Tongue (tissue), 2 donors: Measurements from ENCODE around the gene CAPZB. TPM values are rescaled to one million over a fixed set of nuclear protein-coding genes. Genes with fewer than 3 reads are reported as not detected.

ENCODE experiments used
- DNase-seq: peaks from one replicate; pipeline ENCODE4 v3.0.0-alpha.2; 2015
- total RNA-seq: library from RNA; depleted of rRNA; stranded (reverse); fragments of >200 nt; gene quantifications from one replicate; pipeline ENCODE4 v1.2.3, GENCODE V29; 2014

The CAPZB gene
- total RNA-seq, 1 donor from 2014 or later, result 140 TPM

- no peak for DNase-seq
Observed at GRCh38 chr1:19345391-19345790, 139.9 kb downstream of the CAPZB start.

GRCh38 chr1:19344831-19345230 lies 140.5 kb downstream of the CAPZB start:
- DNase-seq, result no peak

- DNase-seq, result peak; percentile 59
Observed at GRCh38 chr1:19344372-19344810, 140.9 kb downstream of the CAPZB start.

- no peak for DNase-seq
Observed at GRCh38 chr1:19343617-19344350, 141.6 kb downstream of the CAPZB start.

- no peak for DNase-seq
Observed at GRCh38 chr1:19342894-19343616, 142.3 kb downstream of the CAPZB start.

- DNase-seq, result no peak
Observed at GRCh38 chr1:19342062-19342750, 143.1 kb downstream of the CAPZB start.

GRCh38 chr1:19341201-19342061 lies 143.9 kb downstream of the CAPZB start:
- peak; percentile 74 for DNase-seq

GRCh38 chr1:19340387-19340937 lies 144.9 kb downstream of the CAPZB start:
- no peak for DNase-seq

- no peak for DNase-seq
Observed at GRCh38 chr1:19339214-19339861, 146.0 kb downstream of the CAPZB start.

GRCh38 chr1:19338323-19338762 lies 147.0 kb downstream of the CAPZB start:
- DNase-seq, result peak; percentile 56

- no peak for DNase-seq
Observed at GRCh38 chr1:19337289-19337688, 148.1 kb downstream of the CAPZB start.

GRCh38 chr1:19336543-19336942 lies 148.8 kb downstream of the CAPZB start:
- DNase-seq, result no peak

GRCh38 chr1:19333587-19334354 lies 151.6 kb downstream of the CAPZB start:
- no peak for DNase-seq

GRCh38 chr1:19332832-19333231 lies 152.5 kb downstream of the CAPZB start:
- DNase-seq, result no peak

GRCh38 chr1:19331262-19331878 lies 154.0 kb downstream of the CAPZB start:
- no peak for DNase-seq

- no peak for DNase-seq
Observed at GRCh38 chr1:19330449-19331135, 154.7 kb downstream of the CAPZB start.

- DNase-seq, result no peak
Observed at GRCh38 chr1:19329611-19330010, 155.7 kb downstream of the CAPZB start.

- no peak for DNase-seq
Observed at GRCh38 chr1:19329188-19329587, 156.2 kb downstream of the CAPZB start.

- no peak for DNase-seq
Observed at GRCh38 chr1:19328486-19328885, 156.9 kb downstream of the CAPZB start.
